ENCODE data around the gene CACNA1C. TPM values are rescaled to one million over a fixed set of nuclear protein-coding genes. Genes with fewer than 3 reads are reported as not detected.

The CACNA1C gene
- total RNA-seq, 1 experiment from 2014 or later: 3.7 TPM

DNA sequence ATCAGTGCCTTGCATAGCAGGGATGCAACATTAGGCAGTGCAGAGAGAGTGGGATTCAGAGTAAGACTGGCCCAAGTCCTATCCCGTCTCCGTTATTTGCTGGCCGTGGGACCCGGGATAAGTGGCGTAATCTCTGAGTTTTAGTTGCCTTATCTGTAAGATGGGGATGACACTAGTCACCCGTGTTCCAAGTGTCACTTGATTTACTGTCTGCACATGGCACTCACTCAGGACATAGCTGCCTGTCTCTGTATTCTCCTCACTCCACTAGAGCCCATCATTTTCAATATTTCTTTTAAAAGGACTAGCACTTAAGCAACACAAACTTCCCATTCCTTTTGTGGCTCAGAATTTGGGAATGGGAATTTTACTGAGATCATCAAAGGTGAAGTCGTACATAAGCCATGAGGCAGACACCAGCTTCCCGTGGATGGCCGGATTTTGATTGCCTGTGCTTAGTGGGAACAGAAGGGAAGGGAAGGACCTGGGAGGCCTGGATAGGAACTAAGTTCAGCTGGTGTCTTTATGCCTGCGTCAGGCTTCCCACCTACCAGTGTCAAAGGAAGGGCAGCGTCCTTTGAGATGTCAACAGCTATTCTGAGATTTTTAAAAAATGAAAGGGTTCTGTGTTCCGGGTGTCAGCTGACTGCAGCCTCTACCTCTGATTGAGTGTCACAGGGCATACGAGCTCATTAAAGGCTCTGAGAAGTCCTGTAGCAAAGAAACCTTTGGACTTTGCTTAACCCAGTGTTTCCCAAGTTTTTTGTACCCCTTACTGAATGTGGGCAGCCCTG is 361.4 kb downstream of the CACNA1C start:
- TF ChIP-seq, protein P1, sequence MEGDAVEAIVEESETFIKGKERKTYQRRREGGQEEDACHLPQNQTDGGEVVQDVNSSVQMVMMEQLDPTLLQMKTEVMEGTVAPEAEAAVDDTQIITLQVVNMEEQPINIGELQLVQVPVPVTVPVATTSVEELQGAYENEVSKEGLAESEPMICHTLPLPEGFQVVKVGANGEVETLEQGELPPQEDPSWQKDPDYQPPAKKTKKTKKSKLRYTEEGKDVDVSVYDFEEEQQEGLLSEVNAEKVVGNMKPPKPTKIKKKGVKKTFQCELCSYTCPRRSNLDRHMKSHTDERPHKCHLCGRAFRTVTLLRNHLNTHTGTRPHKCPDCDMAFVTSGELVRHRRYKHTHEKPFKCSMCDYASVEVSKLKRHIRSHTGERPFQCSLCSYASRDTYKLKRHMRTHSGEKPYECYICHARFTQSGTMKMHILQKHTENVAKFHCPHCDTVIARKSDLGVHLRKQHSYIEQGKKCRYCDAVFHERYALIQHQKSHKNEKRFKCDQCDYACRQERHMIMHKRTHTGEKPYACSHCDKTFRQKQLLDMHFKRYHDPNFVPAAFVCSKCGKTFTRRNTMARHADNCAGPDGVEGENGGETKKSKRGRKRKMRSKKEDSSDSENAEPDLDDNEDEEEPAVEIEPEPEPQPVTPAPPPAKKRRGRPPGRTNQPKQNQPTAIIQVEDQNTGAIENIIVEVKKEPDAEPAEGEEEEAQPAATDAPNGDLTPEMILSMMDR (conservative IDR thresholded peaks at IDR 0.05; ENCODE audit: low read depth, low read length): no peak
- no peak for TF ChIP-seq EZH2 (IDR thresholded peaks at IDR 0.05; ENCODE audit: borderline replicate concordance, low read depth, low read length, poor library complexity, severe bottlenecking)
- BruUV-seq (replicated peaks): no TSS peak
- no peak for DNase-seq (ENCODE audit: low spot score)
- Histone ChIP-seq H3K4me1 (ENCODE audit: insufficient read depth, low read length, poor library complexity, severe bottlenecking) (no peaks in the 10 kb centered on the region), H3K27me3 (replicated peaks; ENCODE audit: insufficient read depth, low read depth, low read length, poor library complexity) (no peaks in the 10 kb centered on the region), H3K36me3 (ENCODE audit: insufficient read depth, low read length, poor library complexity, severe bottlenecking) (no peaks in the 10 kb centered on the region), H3K9me3 (ENCODE audit: low read depth, low read length, poor library complexity, severe bottlenecking) (no peaks in the 10 kb centered on the region), H3K27ac (ENCODE audit: low read depth, low read length, poor library complexity, severe bottlenecking) (no peak overlapping the region), H3K4me3 (ENCODE audit: low read depth, low read length, poor library complexity, severe bottlenecking) (no peak overlapping the region)
- POLR2A ChIA-PET (ENCODE audit: low non-redundant PET): no interaction called here
- intact Hi-C loops (cut with micrococcal nuclease; ENCODE audit: unreplicated experiment): no loop called here
- CTCF ChIA-PET: no interaction called here

DNA sequence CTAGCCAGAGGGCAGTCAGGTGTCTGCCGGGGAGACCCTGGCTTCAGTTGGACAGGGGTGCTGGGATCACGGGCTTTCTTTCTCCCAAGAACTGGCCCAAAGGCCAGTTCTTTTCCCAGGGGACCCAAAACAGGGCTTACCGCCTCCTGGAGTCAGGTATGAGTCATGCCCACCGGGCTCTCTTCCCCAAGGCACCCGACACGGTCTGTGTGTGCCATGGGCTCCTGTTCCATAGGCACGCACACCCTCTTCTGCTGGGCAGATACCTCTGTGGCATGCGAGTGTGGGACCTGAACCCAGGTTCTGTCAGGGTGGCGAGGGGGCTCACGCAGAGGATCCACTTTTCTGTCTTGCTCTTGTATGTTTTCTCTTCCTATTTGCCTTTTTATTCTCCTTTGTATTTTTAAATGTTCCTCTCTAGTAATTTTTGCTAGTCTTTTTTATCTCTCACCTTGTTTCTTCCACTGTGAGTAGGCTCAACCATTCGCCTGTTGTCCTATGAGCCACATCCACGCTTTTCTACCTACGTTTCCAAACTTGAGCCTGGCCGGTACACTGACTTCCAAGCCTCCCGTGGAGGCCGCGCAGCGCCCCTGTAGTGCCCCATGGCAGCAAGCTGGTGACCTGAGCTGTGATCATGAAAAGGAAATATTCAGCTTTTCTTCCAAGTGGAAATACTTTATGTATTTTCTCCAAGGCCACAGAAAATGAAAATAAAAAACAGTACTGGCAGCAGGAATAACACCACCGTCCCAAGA is 362.2 kb downstream of the CACNA1C start:
- Histone ChIP-seq H3K4me3 (ENCODE audit: low read depth, low read length, poor library complexity, severe bottlenecking) (no peak overlapping the region), H3K36me3 (ENCODE audit: insufficient read depth, low read length, poor library complexity, severe bottlenecking) (no peaks in the 10 kb centered on the region), H3K9me3 (ENCODE audit: low read depth, low read length, poor library complexity, severe bottlenecking) (no peaks in the 10 kb centered on the region), H3K27ac (ENCODE audit: low read depth, low read length, poor library complexity, severe bottlenecking) (no peak overlapping the region), H3K4me1 (ENCODE audit: insufficient read depth, low read length, poor library complexity, severe bottlenecking) (no peaks in the 10 kb centered on the region), H3K27me3 (replicated peaks; ENCODE audit: insufficient read depth, low read depth, low read length, poor library complexity) (no peaks in the 10 kb centered on the region)
- ChIA-PET CTCF (no interaction called here), POLR2A (ENCODE audit: low non-redundant PET) (no interaction called here)
- no peak for DNase-seq (ENCODE audit: low spot score)
- intact Hi-C loops (cut with micrococcal nuclease; ENCODE audit: unreplicated experiment): no loop called here
- no peak for TF ChIP-seq EZH2 (IDR thresholded peaks at IDR 0.05; ENCODE audit: borderline replicate concordance, low read depth, low read length, poor library complexity, severe bottlenecking)
- TF ChIP-seq, protein P1 (conservative IDR thresholded peaks at IDR 0.05; ENCODE audit: low read depth, low read length): no peak
- BruUV-seq (replicated peaks): no TSS peak

DNA sequence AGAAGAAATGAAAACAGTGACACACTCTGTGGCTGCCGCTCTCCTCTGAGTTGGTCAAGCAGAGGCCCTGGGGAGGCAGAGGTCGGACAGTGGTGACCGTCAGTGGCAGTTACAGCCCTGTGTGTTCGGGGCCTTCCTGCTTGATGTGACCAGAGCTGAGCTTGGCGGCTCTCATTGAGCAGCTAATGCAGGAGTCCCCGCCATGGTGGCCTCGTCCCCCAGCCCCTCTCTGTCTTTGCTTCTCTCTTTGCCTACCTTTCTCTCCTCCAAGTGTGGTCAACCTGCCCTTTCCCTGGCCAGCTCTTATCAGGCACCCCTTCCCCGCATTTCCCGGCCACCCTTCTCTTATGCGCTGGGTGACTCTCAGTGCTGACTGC is 362.8 kb downstream of the CACNA1C start:
- ChIA-PET POLR2A (ENCODE audit: low non-redundant PET) (no interaction called here), CTCF (no interaction called here)
- Histone ChIP-seq H3K4me3 (ENCODE audit: low read depth, low read length, poor library complexity, severe bottlenecking) (no peak overlapping the region), H3K9me3 (ENCODE audit: low read depth, low read length, poor library complexity, severe bottlenecking) (no peaks in the 10 kb centered on the region), H3K36me3 (ENCODE audit: insufficient read depth, low read length, poor library complexity, severe bottlenecking) (no peaks in the 10 kb centered on the region), H3K27ac (ENCODE audit: low read depth, low read length, poor library complexity, severe bottlenecking) (no peak overlapping the region), H3K27me3 (replicated peaks; ENCODE audit: insufficient read depth, low read depth, low read length, poor library complexity) (no peaks in the 10 kb centered on the region), H3K4me1 (ENCODE audit: insufficient read depth, low read length, poor library complexity, severe bottlenecking) (no peaks in the 10 kb centered on the region)
- BruUV-seq (replicated peaks): no TSS peak
- no peak for TF ChIP-seq EZH2 (IDR thresholded peaks at IDR 0.05; ENCODE audit: borderline replicate concordance, low read depth, low read length, poor library complexity, severe bottlenecking)
- TF ChIP-seq, protein P1 (conservative IDR thresholded peaks at IDR 0.05; ENCODE audit: low read depth, low read length): no peak
- intact Hi-C loops (cut with micrococcal nuclease; ENCODE audit: unreplicated experiment): no loop called here
- DNase-seq (ENCODE audit: low spot score): no peak

Data from A673 (cell line).